ENCODE results near the gene MICU2. TPM values are rescaled to one million over a fixed set of nuclear protein-coding genes. Genes with fewer than 3 reads are reported as not detected.

The MICU2 gene
- total and polyA plus RNA-seq, 10 of the 15 experiments (the other 5 are each of a cell fraction or from before 2014, with no cell fraction given), result 17.7 to 56.6 (median 43.8) TPM

GRCh38 chr13:21611385-21611784, 7.4 kb upstream of the MICU2 start:
- no TSS peak for BruUV-seq (replicated peaks)
- no peak overlapping the region for H3K4me3 ChIP-seq
- H4K20me1 ChIP-seq (ENCODE audit: control insufficient read depth, insufficient read depth), result no peaks in the 10 kb centered on the region
- DNase-seq (ENCODE audit: low read depth, low spot score) (no peak), ATAC-seq (no peak), FAIRE-seq (no peak)
- ChIA-PET POLR2A (no interaction called here), RAD21 (ENCODE audit: unreplicated experiment) (no interaction called here), CTCF (no interaction called here), SMC1A (ENCODE audit: uncharacterized antibody, unreplicated experiment) (interaction anchor here (1.4 kb wide), 1 partner anchor 27 kb away, joined by 3 read pairs; no protein-coding TSS in a partner anchor)
- no peak overlapping the region for H2AFZ ChIP-seq (ENCODE audit: control insufficient read depth, low read depth, low read length)
- H3K27me3 ChIP-seq (replicated peaks in 1 of 2; ENCODE audit: control insufficient read depth in 2 of 2, insufficient read depth in 2 of 2, low read length in 1 of 2), result no peaks in the 10 kb centered on the region; a peak in 1 of 4 replicates
- in situ Hi-C loops (cut with MboI) (no loop called here), intact Hi-C loops (cut with micrococcal nuclease; ENCODE audit: unreplicated experiment) (no loop called here)
- H3K36me3 ChIP-seq (ENCODE audit: control insufficient read depth in 2 of 2, insufficient read depth in 2 of 2, low read length in 1 of 2), result no peaks in the 10 kb centered on the region
- H3K9ac ChIP-seq (ENCODE audit: control insufficient read depth, insufficient read depth, low read length), result no peak overlapping the region
- H3K4me2 ChIP-seq (ENCODE audit: control insufficient read depth, insufficient read depth), result no peak overlapping the region
- H3K79me2 ChIP-seq (ENCODE audit: control insufficient read depth, insufficient read depth, low read length), result no peaks in the 10 kb centered on the region
- TF ChIP-seq TCF3 (IDR thresholded peaks at IDR 0.05; ENCODE audit: borderline replicate concordance, insufficient read depth, low read depth, low read length) (no peak), EZH2 (IDR thresholded peaks at IDR 0.05; ENCODE audit: borderline replicate concordance, control insufficient read depth, low read depth, low read length) (no peak)
- no peaks in the 10 kb centered on the region for H3K4me1 ChIP-seq (ENCODE audit: control insufficient read depth, insufficient read depth, low read length)
- 86% methylated on average over 21 of the region's 21 CpGs for WGBS (ENCODE audit: insufficient coverage, insufficient replicate concordance, low lambda C conversion rate, missing lambda C conversion rate)
- H3K9me3 ChIP-seq (replicated peaks; ENCODE audit: control insufficient read depth, insufficient read depth, low read length), result no peaks in the 10 kb centered on the region
- no peak overlapping the region for H3K27ac ChIP-seq (ENCODE audit: control insufficient read depth, insufficient read depth)

GRCh38 chr13:21610687-21611086, 6.7 kb upstream of the MICU2 start:
- Histone ChIP-seq H3K27me3 (replicated peaks in 1 of 2; ENCODE audit: control insufficient read depth in 2 of 2, insufficient read depth in 2 of 2, low read length in 1 of 2) (no peaks in the 10 kb centered on the region; a peak in 1 of 4 replicates), H4K20me1 (ENCODE audit: control insufficient read depth, insufficient read depth) (no peaks in the 10 kb centered on the region), H3K79me2 (ENCODE audit: control insufficient read depth, insufficient read depth, low read length) (no peaks in the 10 kb centered on the region), H2AFZ (ENCODE audit: control insufficient read depth, low read depth, low read length) (no peak overlapping the region), H3K27ac (ENCODE audit: control insufficient read depth, insufficient read depth) (no peak overlapping the region), H3K36me3 (ENCODE audit: control insufficient read depth in 2 of 2, insufficient read depth in 2 of 2, low read length in 1 of 2) (no peaks in the 10 kb centered on the region), H3K4me2 (ENCODE audit: control insufficient read depth, insufficient read depth) (no peak overlapping the region), H3K4me1 (ENCODE audit: control insufficient read depth, insufficient read depth, low read length) (no peaks in the 10 kb centered on the region), H3K4me3 (no peak overlapping the region), H3K9ac (ENCODE audit: control insufficient read depth, insufficient read depth, low read length) (no peak overlapping the region), H3K9me3 (replicated peaks; ENCODE audit: control insufficient read depth, insufficient read depth, low read length) (no peaks in the 10 kb centered on the region)
- ATAC-seq (no peak), DNase-seq (ENCODE audit: low read depth, low spot score) (no peak), FAIRE-seq (no peak)
- CTCF ChIA-PET, result no interaction called here
- 74% methylated on average over 12 of the region's 12 CpGs for WGBS (ENCODE audit: insufficient coverage, insufficient replicate concordance, low lambda C conversion rate, missing lambda C conversion rate)
- in situ Hi-C loops (cut with MboI), result no loop called here
- intact Hi-C loops (cut with micrococcal nuclease; ENCODE audit: unreplicated experiment), result no loop called here
- RAD21 ChIA-PET (ENCODE audit: unreplicated experiment), result no interaction called here
- BruUV-seq (replicated peaks), result no TSS peak
- SMC1A ChIA-PET (ENCODE audit: uncharacterized antibody, unreplicated experiment), result interaction anchor here (1.4 kb wide), 1 partner anchor 28 kb away, joined by 3 read pairs; no protein-coding TSS in a partner anchor
- POLR2A ChIA-PET, result no interaction called here
- TF ChIP-seq PAX5 (IDR thresholded peaks at IDR 0.05; ENCODE audit: borderline replicate concordance, low read depth, low read length) (no peak), CEBPB (IDR thresholded peaks at IDR 0.05; ENCODE audit: borderline replicate concordance in 1 of 2, low read depth in 2 of 2, low read length in 2 of 2) (no peak), BMI1 (IDR thresholded peaks at IDR 0.05; ENCODE audit: borderline replicate concordance) (no peak), ZNF24 (IDR thresholded peaks at IDR 0.05) (no peak), EGR1 (IDR thresholded peaks at IDR 0.05; ENCODE audit: borderline replicate concordance in 1 of 2, low read depth in 2 of 2, low read length in 2 of 2) (no peak), SMAD5 (IDR thresholded peaks at IDR 0.05; ENCODE audit: low read depth) (no peak), HSF1 (IDR thresholded peaks at IDR 0.05; ENCODE audit: low read depth, low read length) (no peak), WRNIP1 (IDR thresholded peaks at IDR 0.05; ENCODE audit: borderline replicate concordance, low read depth, low read length) (no peak), ZNF592 (IDR thresholded peaks at IDR 0.05) (no peak), ZNF384 (IDR thresholded peaks at IDR 0.05; ENCODE audit: borderline replicate concordance, low read depth, low read length) (no peak), IRF4 (IDR thresholded peaks at IDR 0.05; ENCODE audit: low read depth, low read length) (no peak)

Data from GM12878 (cell line).